Tibial nerve (tissue), 4 donors: ENCODE measurements around the gene ARAP3. TPM values are rescaled to one million over a fixed set of nuclear protein-coding genes. Genes with fewer than 3 reads are reported as not detected.

ENCODE experiments used
- DNase-seq, 2 donors: peaks; one replicate each; pipeline ENCODE4 v3.0.0-alpha.2; 2019; ENCODE audit warnings: low spot score in 2 of 2
- H3K27ac ChIP-seq, 4 donors: fragments of 200-600 bp; sonication (generic) in 3 of 4; one replicate each; pipeline ENCODE4 v1.5.1; 2017 to 2019; ENCODE audit warnings: mild to moderate bottlenecking in 1 of 4
- H3K27me3 ChIP-seq, 2 donors: fragments of 200-600 bp; sonication (generic) in 1 of 2; one replicate each; pipeline versions ENCODE4 v1.5.1 to v1.6.0; 2017 to 2019
- H3K36me3 ChIP-seq, 3 donors: fragments of 200-600 bp; sonication (generic); one replicate each; pipeline ENCODE4 v1.5.1; 2018 to 2019
- H3K4me1 ChIP-seq, 4 donors: fragments of 200-600 bp; sonication (generic) in 3 of 4; one replicate each; pipeline ENCODE4 v1.5.1; 2017 to 2019
- H3K4me3 ChIP-seq, 4 donors: fragments of 200-600 bp; sonication (generic) in 3 of 4; one replicate each; pipeline ENCODE4 v1.5.1; 2017 to 2019; ENCODE audit warnings: mild to moderate bottlenecking in 1 of 4, moderate library complexity in 1 of 4
- H3K9me3 ChIP-seq, 4 donors: fragments of 200-600 bp; sonication (generic) in 3 of 4; one replicate each; pipeline ENCODE4 v1.5.1; 2017 to 2019
- EP300 ChIP-seq, 2 donors: sonication (generic); formaldehyde crosslinking; IDR thresholded peaks; one replicate each; pipeline ENCODE4 v1.6.1; 2017; ENCODE audit warnings: antibody characterized with exemption in 2 of 2, mild to moderate bottlenecking in 1 of 2
- POLR2A ChIP-seq, 2 donors: fragments of 450-650 bp; IDR thresholded peaks; one replicate each; pipeline ENCODE4 v1.6.1; 2017; ENCODE audit warnings: antibody characterized with exemption in 2 of 2, mild to moderate bottlenecking in 2 of 2, moderate library complexity in 2 of 2
- WGBS, 2 donors: methylation state at CpG; one replicate each; pipeline ENCODE4 v1.1.5; 2018; 5-methylcytosine and 5-hydroxymethylcytosine counted together
- total RNA-seq, 4 donors: library from RNA; depleted of rRNA; stranded (reverse); fragments of >200 nt; gene quantifications; one replicate each; pipeline ENCODE4 v1.1.0, GENCODE V29; 2016
- TF ChIP-seq, protein P1 (sequence below), 5 experiments: fragments of 200-600 bp in 3 of 5; fragments of 450-650 bp in 2 of 5; sonication (generic) in 3 of 5; IDR thresholded peaks; one replicate each; pipeline ENCODE4 v1.5.1; 2016 to 2019; ENCODE audit warnings: antibody characterized with exemption in 5 of 5, mild to moderate bottlenecking in 3 of 5, moderate library complexity in 2 of 5

Gene ARAP3
- total RNA-seq, 4 donors from 2014 or later, result 4.4 to 11.8 (median 9.4) TPM

DNA sequence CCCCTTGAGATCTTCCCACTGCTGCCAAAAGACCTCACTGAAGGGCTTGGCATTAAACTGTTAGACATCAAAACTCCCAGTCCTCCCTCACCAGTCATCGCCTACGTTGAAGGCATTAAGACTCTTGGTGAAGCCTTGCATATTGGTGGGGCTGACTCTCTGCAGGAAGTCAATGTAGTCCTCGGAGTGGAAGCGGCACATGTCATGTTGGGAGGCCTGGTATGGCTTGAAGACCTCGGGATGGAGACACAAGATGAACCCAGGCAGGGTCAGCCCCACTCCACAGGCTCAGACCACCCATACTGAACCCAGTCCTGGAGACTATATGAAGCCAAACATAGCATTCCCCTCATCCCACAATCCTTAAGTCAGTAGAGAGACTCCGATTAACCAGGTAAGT lies 47.3 kb downstream of the ARAP3 start:
- Histone ChIP-seq H3K4me1 (peaks cover 0 to 44% (median 23%) of the 10 kb centered on the region in 4 donors), H3K9me3 (no peaks in the 10 kb centered on the region), H3K36me3 (peaks cover 0 to 13% (median 0%) of the 10 kb centered on the region in 3 donors), H3K27ac (no peak overlapping the region), H3K27me3 (no peaks in the 10 kb centered on the region), H3K4me3 (no peak overlapping the region)
- TF ChIP-seq, protein P1, sequence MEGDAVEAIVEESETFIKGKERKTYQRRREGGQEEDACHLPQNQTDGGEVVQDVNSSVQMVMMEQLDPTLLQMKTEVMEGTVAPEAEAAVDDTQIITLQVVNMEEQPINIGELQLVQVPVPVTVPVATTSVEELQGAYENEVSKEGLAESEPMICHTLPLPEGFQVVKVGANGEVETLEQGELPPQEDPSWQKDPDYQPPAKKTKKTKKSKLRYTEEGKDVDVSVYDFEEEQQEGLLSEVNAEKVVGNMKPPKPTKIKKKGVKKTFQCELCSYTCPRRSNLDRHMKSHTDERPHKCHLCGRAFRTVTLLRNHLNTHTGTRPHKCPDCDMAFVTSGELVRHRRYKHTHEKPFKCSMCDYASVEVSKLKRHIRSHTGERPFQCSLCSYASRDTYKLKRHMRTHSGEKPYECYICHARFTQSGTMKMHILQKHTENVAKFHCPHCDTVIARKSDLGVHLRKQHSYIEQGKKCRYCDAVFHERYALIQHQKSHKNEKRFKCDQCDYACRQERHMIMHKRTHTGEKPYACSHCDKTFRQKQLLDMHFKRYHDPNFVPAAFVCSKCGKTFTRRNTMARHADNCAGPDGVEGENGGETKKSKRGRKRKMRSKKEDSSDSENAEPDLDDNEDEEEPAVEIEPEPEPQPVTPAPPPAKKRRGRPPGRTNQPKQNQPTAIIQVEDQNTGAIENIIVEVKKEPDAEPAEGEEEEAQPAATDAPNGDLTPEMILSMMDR (IDR thresholded peaks at IDR 0.05), result no peak
- TF ChIP-seq POLR2A (IDR thresholded peaks at IDR 0.05) (no peak), EP300 (IDR thresholded peaks at IDR 0.05) (no peak)
- 85 to 91% methylated on average over 6 of the region's 6 CpGs for WGBS, 2 donors
- no peak for DNase-seq

DNA sequence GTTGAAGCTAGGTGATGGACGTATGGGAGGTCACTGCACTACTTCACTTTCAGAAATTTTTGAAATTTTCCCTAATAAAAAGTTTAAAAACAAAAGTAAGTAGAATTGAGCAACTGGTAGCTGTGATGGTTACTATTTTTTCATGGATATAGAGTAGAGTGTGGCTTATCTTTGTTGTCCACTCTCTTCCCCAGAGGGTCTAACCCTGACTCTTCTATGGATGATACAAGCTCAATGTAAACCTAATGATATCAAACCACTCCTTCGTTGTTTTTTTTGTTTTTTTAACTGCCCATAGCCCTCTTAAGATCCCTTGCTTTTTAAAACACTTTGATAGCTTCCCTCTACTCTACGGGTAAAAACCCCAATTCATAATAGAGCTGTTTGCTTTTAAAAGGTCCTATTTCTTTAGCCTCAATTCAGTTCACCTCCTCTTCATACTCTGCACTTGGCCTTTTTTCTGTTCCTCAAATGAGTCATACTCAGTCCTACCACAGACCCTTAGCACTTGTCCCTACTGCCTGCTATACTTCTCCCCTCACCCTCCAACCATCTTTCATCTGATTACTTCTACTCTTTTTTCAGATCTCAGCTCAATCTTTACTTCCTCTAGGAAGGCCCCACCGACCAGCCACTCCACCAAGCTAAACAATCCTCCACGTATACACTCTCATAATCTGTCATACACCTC lies 48.0 kb downstream of the ARAP3 start:
- H3K9me3 ChIP-seq, result no peaks in the 10 kb centered on the region
- no peak overlapping the region for H3K4me3 ChIP-seq
- 73 to 79% methylated on average over 5 of the region's 5 CpGs for WGBS, 2 donors
- no peaks in the 10 kb centered on the region for H3K27me3 ChIP-seq
- H3K36me3 ChIP-seq, result peaks cover 0 to 20% (median 0%) of the 10 kb centered on the region in 3 donors
- TF ChIP-seq EP300 (IDR thresholded peaks at IDR 0.05) (no peak), POLR2A (IDR thresholded peaks at IDR 0.05) (no peak)
- TF ChIP-seq, protein P1 (IDR thresholded peaks at IDR 0.05), result no peak
- DNase-seq, result no peak
- no peak overlapping the region for H3K27ac ChIP-seq
- peaks cover 0 to 44% (median 23%) of the 10 kb centered on the region in 4 donors for H3K4me1 ChIP-seq

DNA sequence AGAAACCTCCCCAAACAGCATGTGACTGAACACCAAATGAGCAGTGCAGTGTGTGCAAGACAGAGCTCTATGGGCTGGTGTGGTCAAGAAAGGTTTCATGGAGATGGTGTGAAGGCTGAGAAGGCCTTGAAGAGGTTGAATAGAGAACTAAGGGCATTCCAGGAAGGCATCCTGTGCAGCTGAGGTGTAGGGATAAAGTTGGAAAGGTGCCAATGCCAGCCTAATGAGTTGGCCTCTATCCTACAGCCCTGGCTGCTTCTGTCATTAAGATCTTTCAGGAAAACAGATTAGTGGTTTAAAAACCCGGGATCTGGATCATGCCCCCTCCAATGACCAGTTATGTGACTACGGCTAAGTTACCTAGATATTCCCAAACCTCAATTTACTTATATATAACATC lies 49.4 kb downstream of the ARAP3 start:
- TF ChIP-seq, protein P1 (IDR thresholded peaks at IDR 0.05), result no peak
- TF ChIP-seq EP300 (IDR thresholded peaks at IDR 0.05) (no peak), POLR2A (IDR thresholded peaks at IDR 0.05) (no peak)
- H3K36me3 ChIP-seq, result peaks cover 0 to 34% (median 0%) of the 10 kb centered on the region in 3 donors
- H3K9me3 ChIP-seq, result no peaks in the 10 kb centered on the region
- 89 to 96% methylated on average over 2 of the region's 2 CpGs for WGBS, 2 donors
- no peak overlapping the region for H3K27ac ChIP-seq
- peaks cover 0 to 36% (median 17%) of the 10 kb centered on the region in 4 donors for H3K4me1 ChIP-seq
- H3K27me3 ChIP-seq, result no peaks in the 10 kb centered on the region
- no peak overlapping the region for H3K4me3 ChIP-seq
- DNase-seq, result no peak

DNA sequence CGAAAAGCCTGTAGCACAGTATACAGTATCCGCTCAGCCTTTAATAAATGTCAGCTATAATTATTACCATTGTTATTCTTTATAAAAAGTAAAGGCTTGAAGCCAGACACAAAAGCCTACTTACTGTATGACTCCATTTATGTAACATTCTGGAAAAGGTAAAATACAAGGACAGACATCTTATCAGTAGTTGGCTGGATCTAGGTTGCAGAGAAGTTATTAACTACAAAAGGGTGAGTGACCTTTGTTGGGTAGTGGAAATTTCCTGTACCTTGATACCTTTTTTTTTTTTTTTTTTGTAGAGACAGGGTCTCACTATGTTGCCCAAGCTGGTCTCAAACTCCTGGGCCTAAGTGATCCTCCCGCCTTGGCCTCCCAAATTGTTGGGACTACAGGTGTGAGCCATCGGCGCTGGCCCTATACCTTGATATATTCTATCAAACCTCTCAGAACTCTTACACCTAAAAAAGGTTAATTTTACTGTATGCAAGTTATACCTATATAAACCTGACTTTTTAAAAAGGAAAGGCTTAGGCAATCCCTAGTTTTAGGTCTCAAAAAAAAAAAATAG lies 51.4 kb downstream of the ARAP3 start:
- Histone ChIP-seq H3K36me3 (peaks cover 0 to 54% (median 9%) of the 10 kb centered on the region in 3 donors), H3K4me3 (no peak overlapping the region), H3K27me3 (no peaks in the 10 kb centered on the region), H3K27ac (no peak overlapping the region), H3K4me1 (peaks cover 0 to 23% (median 9%) of the 10 kb centered on the region in 4 donors), H3K9me3 (no peaks in the 10 kb centered on the region)
- DNase-seq, result no peak
- TF ChIP-seq POLR2A (IDR thresholded peaks at IDR 0.05) (no peak), EP300 (IDR thresholded peaks at IDR 0.05) (no peak)
- TF ChIP-seq, protein P1 (IDR thresholded peaks at IDR 0.05), result no peak
- WGBS, 2 donors, result 90 to 93% methylated on average over 5 of the region's 5 CpGs

DNA sequence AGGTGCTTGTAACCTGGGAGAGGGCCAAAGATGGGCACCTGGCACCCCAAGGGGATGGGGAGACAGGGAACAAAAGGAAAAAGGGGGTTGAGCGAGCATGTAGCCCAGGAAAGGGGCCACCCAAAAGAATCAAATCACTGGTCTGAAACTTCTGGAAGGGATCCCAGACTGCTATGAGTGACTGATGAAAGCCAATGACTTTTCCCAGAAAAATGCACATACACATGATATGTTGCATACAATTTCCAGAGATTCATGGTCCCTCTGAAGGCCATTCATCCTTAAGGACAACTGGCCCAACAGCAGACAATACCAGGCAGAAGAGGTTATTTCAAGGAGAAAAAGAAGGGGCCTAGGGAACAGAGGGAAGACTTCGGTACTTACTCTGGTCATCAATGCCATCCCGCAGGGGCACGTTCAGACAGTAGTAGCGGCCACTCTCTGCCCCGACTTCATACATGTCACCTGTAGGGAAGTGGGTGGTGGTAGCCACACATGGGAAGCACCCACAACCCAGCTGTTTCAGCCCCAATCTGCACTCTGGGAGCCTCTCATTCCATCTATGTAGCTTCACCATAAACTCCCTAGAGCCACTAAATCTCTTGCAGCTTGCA lies 53.7 kb downstream of the ARAP3 start:
- TF ChIP-seq POLR2A (IDR thresholded peaks at IDR 0.05) (no peak), EP300 (IDR thresholded peaks at IDR 0.05) (no peak)
- TF ChIP-seq, protein P1 (IDR thresholded peaks at IDR 0.05), result no peak
- DNase-seq, result no peak
- 91% methylated on average over 6 of the region's 6 CpGs for WGBS, 2 donors

More for the DNA sequence above, 53.7 kb downstream of the ARAP3 start:
- Histone ChIP-seq H3K36me3 (peaks cover 0 to 73% (median 12%) of the 10 kb centered on the region in 3 donors), H3K9me3 (no peaks in the 10 kb centered on the region), H3K4me3 (no peak overlapping the region), H3K4me1 (peaks cover 0 to 8% (median 0%) of the 10 kb centered on the region in 4 donors), H3K27ac (no peak overlapping the region), H3K27me3 (no peaks in the 10 kb centered on the region)
